Keratinocyte (primary cell): ENCODE data around the gene KDR. TPM values are rescaled to one million over a fixed set of nuclear protein-coding genes. Genes with fewer than 3 reads are reported as not detected.

Source experiments
- DNase-seq: peaks from one replicate; pipeline ENCODE4 v3.0.0-alpha.2; 2011; ENCODE audit warnings: low read depth, missing footprints, low spot score
- FAIRE-seq: peaks from 2 replicates; lab custom pipeline; 2011; peaks lifted over from hg19 to GRCh38; lab: Jason Lieb, UNC
- H2AFZ ChIP-seq: 2 replicates; pipeline ENCODE4 v1.6.0; 2012; ENCODE audit warnings: low read length, control low read depth, inconsistent platforms; ENCODE audit not compliant: control insufficient read depth
- H3K27ac ChIP-seq: 2 replicates; pipeline ENCODE4 v1.5.1; 2011; ENCODE audit warnings: low read length; ENCODE audit not compliant: control insufficient read depth, insufficient read depth
- H3K27me3 ChIP-seq: 3 replicates; pipeline ENCODE4 v1.6.0; 2011; ENCODE audit warnings: low read length; ENCODE audit not compliant: control insufficient read depth, insufficient read depth; ENCODE audit errors: extremely low read depth
- H3K36me3 ChIP-seq, 2 experiments: 2 replicates in 1 of 2; 3 replicates in 1 of 2; pipeline ENCODE4 v1.5.1; 2011; ENCODE audit warnings: low read length in 2 of 2, mild to moderate bottlenecking in 1 of 2; ENCODE audit not compliant: control insufficient read depth in 2 of 2, insufficient read depth in 2 of 2; ENCODE audit errors: extremely low read depth in 1 of 2
- H3K4me1 ChIP-seq: 3 replicates; pipeline ENCODE4 v1.5.1; 2011; ENCODE audit warnings: low read length; ENCODE audit not compliant: control insufficient read depth, insufficient read depth; ENCODE audit errors: extremely low read depth
- H3K4me2 ChIP-seq: 3 replicates; pipeline ENCODE4 v1.6.0; 2011; ENCODE audit warnings: low read depth, low read length; ENCODE audit not compliant: control insufficient read depth, insufficient read depth; ENCODE audit errors: extremely low read depth
- H3K4me3 ChIP-seq, 3 experiments: fragments of 200-600 bp in 1 of 3; sonication (generic) in 1 of 3; 2 replicates in 2 of 3; 3 replicates in 1 of 3; pipeline ENCODE4 v1.5.1; 2011 to 2016; ENCODE audit warnings: low read length in 3 of 3, mild to moderate bottlenecking in 3 of 3, control low read depth in 2 of 3, inconsistent platforms in 1 of 3, low read depth in 1 of 3, mixed read lengths in 1 of 3, mixed run types in 1 of 3, moderate library complexity in 1 of 3; ENCODE audit not compliant: control insufficient read depth in 2 of 3, insufficient read depth in 2 of 3; ENCODE audit errors: extremely low read depth in 1 of 3
- H3K79me2 ChIP-seq: 2 replicates; pipeline ENCODE4 v1.6.0; 2012; ENCODE audit warnings: low read length; ENCODE audit not compliant: control insufficient read depth, insufficient read depth
- H3K9ac ChIP-seq: 3 replicates; pipeline ENCODE4 v1.6.0; 2011; ENCODE audit warnings: low read length; ENCODE audit not compliant: control insufficient read depth, insufficient read depth; ENCODE audit errors: extremely low read depth
- H3K9me1 ChIP-seq: 3 replicates; pipeline ENCODE4 v1.6.0; 2011; ENCODE audit warnings: low read length; ENCODE audit not compliant: control insufficient read depth, insufficient read depth; ENCODE audit errors: extremely low read depth
- H3K9me3 ChIP-seq: 2 replicates; pipeline ENCODE4 v1.5.1; 2012; ENCODE audit warnings: low read depth, low read length; ENCODE audit not compliant: control insufficient read depth
- H4K20me1 ChIP-seq: 3 replicates; pipeline ENCODE4 v1.6.0; 2011; ENCODE audit warnings: low read length; ENCODE audit not compliant: control insufficient read depth, insufficient read depth; ENCODE audit errors: extremely low read depth
- EZH2 ChIP-seq: IDR thresholded peaks from one replicate; pipeline ENCODE4 v1.6.1; 2012; ENCODE audit warnings: inconsistent platforms, mild to moderate bottlenecking, low read length, moderate library complexity
- dilution Hi-C: fragments of 300-500 bp; cut with MboI; formaldehyde crosslinking; loops from one replicate; pipeline ENCODE4 v1.7.0; 2020; ENCODE audit warnings: low sequenced_read_pairs; ENCODE audit not compliant: extremely low pct_ligation_motif_present
- polyA plus RNA-seq, 5 experiments: library from polyadenylated mRNA; depleted of rRNA in 3 of 5; stranded (reverse) in 3 of 5; stranded (forward) in 1 of 5; unstranded in 1 of 5; fragments of >200 nt; gene quantifications; 1 replicate in 1 of 5; 2 replicates in 3 of 5; 3 replicates in 1 of 5; pipeline versions ENCODE4 v1.2.1 to v1.2.3, GENCODE V29; 2011 to 2012; ENCODE audit warnings: missing spikeins in 2 of 5, low read depth in 1 of 5, low replicate concordance in 1 of 5
- TF ChIP-seq, protein P1 (sequence below), 3 experiments: IDR thresholded peaks in 1 of 3; conservative IDR thresholded peaks in 1 of 3; optimal IDR thresholded peaks in 1 of 3; 2 replicates in 2 of 3; 3 replicates in 1 of 3; pipeline versions ENCODE3 to v1.5.1; 2011; ENCODE audit warnings: low read length in 3 of 3, mild to moderate bottlenecking in 3 of 3, moderate library complexity in 2 of 3, control low read depth in 1 of 3, inconsistent platforms in 1 of 3; ENCODE audit not compliant: insufficient read depth in 2 of 3; ENCODE audit errors: extremely low read depth in 1 of 3

KDR gene
- polyA plus RNA-seq, 1 donor (not counting 4 experiments of a cell fraction or from before 2014, with no cell fraction given) = not detected

DNA sequence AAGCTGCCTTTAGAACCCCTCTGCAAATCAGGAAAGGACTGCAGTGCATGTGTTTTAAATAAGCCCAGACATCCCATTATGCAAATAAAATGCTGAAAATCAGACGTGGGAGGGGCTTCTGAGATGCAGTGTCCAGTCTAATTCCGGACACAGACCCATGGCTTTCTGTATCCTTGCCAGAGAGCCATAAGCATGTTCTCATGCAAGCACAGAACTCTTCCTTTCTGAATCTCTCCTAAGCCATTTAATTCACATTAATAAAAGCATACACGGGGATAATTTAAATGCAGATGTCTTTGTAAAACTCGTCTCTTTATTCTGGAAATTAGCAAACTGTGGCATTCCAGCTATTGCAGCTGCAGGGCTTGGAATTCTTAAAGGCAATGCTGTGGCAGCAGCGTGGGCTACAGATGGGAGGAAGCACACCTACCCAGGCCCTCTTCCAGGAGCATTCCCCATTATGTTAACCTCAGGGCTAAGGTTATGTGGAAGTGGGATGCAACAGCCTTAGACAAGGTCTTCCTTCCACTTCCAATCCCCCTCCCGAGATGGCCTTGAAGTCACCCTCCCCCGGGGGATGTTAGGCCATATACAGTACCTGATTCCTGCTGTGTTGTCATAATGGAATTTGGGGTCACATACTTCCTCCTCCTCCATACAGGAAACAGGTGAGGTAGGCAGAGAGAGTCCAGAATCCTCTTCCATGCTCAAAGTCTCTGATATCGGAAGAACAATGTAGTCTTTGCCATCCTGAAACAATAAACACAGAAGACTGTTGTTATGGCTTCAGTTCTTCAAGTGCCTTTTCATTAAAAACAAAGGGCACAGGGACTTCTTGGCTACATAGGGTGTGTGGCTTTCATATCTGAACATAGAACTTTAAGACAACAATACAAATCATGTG is 38.1 kb downstream of the KDR start:
- FAIRE-seq = no peak
- H3K4me1 ChIP-seq = no peaks in the 10 kb centered on the region
- H3K27ac ChIP-seq = no peak overlapping the region
- DNase-seq = no peak
- dilution Hi-C loops = no loop called here
- H3K9me3 ChIP-seq = no peaks in the 10 kb centered on the region
- H3K4me3 ChIP-seq = no peak overlapping the region
- H3K27me3 ChIP-seq = peaks cover 3% of the 10 kb centered on the region
- H4K20me1 ChIP-seq = no peaks in the 10 kb centered on the region
- H3K79me2 ChIP-seq = no peaks in the 10 kb centered on the region
- H3K36me3 ChIP-seq = no peaks in the 10 kb centered on the region
- no peak overlapping the region for H3K4me2 ChIP-seq
- H3K9ac ChIP-seq = no peak overlapping the region
- no peaks in the 10 kb centered on the region for H3K9me1 ChIP-seq
- no peak for TF ChIP-seq EZH2
- TF ChIP-seq, protein P1, sequence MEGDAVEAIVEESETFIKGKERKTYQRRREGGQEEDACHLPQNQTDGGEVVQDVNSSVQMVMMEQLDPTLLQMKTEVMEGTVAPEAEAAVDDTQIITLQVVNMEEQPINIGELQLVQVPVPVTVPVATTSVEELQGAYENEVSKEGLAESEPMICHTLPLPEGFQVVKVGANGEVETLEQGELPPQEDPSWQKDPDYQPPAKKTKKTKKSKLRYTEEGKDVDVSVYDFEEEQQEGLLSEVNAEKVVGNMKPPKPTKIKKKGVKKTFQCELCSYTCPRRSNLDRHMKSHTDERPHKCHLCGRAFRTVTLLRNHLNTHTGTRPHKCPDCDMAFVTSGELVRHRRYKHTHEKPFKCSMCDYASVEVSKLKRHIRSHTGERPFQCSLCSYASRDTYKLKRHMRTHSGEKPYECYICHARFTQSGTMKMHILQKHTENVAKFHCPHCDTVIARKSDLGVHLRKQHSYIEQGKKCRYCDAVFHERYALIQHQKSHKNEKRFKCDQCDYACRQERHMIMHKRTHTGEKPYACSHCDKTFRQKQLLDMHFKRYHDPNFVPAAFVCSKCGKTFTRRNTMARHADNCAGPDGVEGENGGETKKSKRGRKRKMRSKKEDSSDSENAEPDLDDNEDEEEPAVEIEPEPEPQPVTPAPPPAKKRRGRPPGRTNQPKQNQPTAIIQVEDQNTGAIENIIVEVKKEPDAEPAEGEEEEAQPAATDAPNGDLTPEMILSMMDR (optimal IDR thresholded peaks at IDR 0.05 in 1 of 3, IDR thresholded peaks at IDR 0.05 in 1 of 3, conservative IDR thresholded peaks at IDR 0.05 in 1 of 3; ENCODE audit: extremely low read depth in 1 of 3, insufficient read depth in 2 of 3, low read length in 3 of 3) = no peak
- no peak overlapping the region for H2AFZ ChIP-seq

DNA sequence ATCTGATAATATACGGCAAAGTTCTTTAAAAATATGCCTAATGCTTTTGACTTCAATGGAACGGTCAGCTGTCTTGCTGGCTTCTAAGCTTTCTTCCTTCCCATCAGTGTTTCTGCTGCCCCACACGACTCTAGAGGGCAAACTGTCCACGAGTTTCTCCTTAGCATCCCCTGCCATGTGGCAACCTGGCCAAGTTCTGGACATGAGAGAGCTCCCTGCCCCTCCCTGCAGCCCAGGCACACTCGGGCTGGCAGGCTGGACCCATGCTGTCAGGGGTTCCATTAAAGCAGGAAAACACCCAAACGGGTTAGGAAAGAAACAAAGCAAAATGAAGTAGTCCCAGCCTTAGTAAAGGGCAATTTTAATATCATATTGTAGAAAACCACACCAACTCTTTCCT is 38.8 kb downstream of the KDR start:
- Histone ChIP-seq H3K4me1 (no peaks in the 10 kb centered on the region), H3K4me3 (no peak overlapping the region), H3K79me2 (no peaks in the 10 kb centered on the region), H3K9me1 (no peaks in the 10 kb centered on the region), H3K9ac (no peak overlapping the region), H3K27me3 (peaks cover 3% of the 10 kb centered on the region), H3K9me3 (no peaks in the 10 kb centered on the region), H4K20me1 (no peaks in the 10 kb centered on the region), H3K27ac (no peak overlapping the region), H3K4me2 (no peak overlapping the region), H3K36me3 (no peaks in the 10 kb centered on the region), H2AFZ (no peak overlapping the region)
- dilution Hi-C loops = no loop called here
- TF ChIP-seq EZH2 = no peak
- TF ChIP-seq, protein P1 (optimal IDR thresholded peaks at IDR 0.05 in 1 of 3, IDR thresholded peaks at IDR 0.05 in 1 of 3, conservative IDR thresholded peaks at IDR 0.05 in 1 of 3; ENCODE audit: extremely low read depth in 1 of 3, insufficient read depth in 2 of 3, low read length in 3 of 3) = no peak
- DNase-seq (no peak), FAIRE-seq (no peak)
